H1 (cell line): ENCODE data around the gene PGAM1. TPM values are rescaled to one million over a fixed set of nuclear protein-coding genes. Genes with fewer than 3 reads are reported as not detected.

Source experiments
- SP4 ChIP-seq: IDR thresholded peaks from 2 replicates; pipeline ENCODE4 v1.6.1; 2012; ENCODE audit warnings: low read length, inconsistent platforms
- polyA plus RNA-seq, 7 experiments: library from polyadenylated mRNA; depleted of rRNA in 3 of 7; stranded (reverse) in 5 of 7; unstranded in 2 of 7; fragments of >200 nt in 5 of 7; fragments of 200-250 nt in 2 of 7; gene quantifications; 1 replicate in 5 of 7; 2 replicates in 1 of 7; 4 replicates in 1 of 7; pipeline versions ENCODE4 v1.2.1 to v1.2.3, GENCODE V29; 2011 to 2013; ENCODE audit warnings: missing spikeins in 2 of 7, mixed read lengths in 2 of 7
- total RNA-seq: library from RNA; stranded (reverse); fragmentation: NEBNext Ultra II Directional; extraction: Animal tissue kit (Norgen Biotek cat#: 25700); gene quantifications from 2 replicates; pipeline ENCODE4 v1.2.1, GENCODE V29; 2021
- TF ChIP-seq, protein P1 (sequence below): IDR thresholded peaks from 2 replicates; pipeline ENCODE4 v1.6.1; 2011; ENCODE audit warnings: low read length, improper control_type of control experiment

Gene PGAM1
- total and polyA plus RNA-seq, 2 of the 8 experiments (the other 6 are each of a cell fraction or from before 2014, with no cell fraction given): 791 to 799 TPM

DNA sequence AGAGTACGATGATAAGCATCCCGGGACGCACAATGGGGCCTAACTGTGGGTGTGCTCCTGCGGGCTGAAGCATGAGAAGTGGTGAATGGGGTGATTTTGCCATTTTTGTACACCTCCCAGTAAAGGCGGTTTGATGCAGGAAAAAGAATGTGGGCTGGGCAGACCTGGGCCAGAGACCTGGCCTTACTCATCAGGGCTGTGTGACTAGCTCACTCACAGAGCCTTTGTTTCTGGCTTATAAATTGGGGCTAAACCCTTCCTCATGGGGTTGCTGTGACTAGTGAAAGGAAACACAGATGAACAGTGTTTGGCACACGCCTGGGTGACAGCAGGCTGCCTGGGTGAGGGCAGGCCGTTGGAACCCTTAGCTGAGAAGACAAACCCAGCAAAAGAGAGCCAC, 42.8 kb upstream of the PGAM1 start (continued):
- TF ChIP-seq, protein P1, sequence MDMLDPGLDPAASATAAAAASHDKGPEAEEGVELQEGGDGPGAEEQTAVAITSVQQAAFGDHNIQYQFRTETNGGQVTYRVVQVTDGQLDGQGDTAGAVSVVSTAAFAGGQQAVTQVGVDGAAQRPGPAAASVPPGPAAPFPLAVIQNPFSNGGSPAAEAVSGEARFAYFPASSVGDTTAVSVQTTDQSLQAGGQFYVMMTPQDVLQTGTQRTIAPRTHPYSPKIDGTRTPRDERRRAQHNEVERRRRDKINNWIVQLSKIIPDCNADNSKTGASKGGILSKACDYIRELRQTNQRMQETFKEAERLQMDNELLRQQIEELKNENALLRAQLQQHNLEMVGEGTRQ: no peak
- no peak for TF ChIP-seq SP4
